HG03159 (cell line): ENCODE results near the gene CDC16.
A peak's percentile ranks its signal among the peaks of the same experiment; 100 is the strongest.
"Not testable (repeated sequence)": the region's sequence is repeated elsewhere in the genome, so short reads cannot be mapped to it uniquely, and the experiment has no call there.

ENCODE experiments used
- ATAC-seq: cut with Tn5 transposase; IDR thresholded peaks from one replicate; pipeline ENCODE4 v1.9.1; 2021; ENCODE audit warnings: mild to moderate bottlenecking, moderate library complexity; ENCODE audit not compliant: unreplicated experiment

The CDC16 gene

GRCh38 chr13:114226699-114227323 is 7.9 kb upstream of the CDC16 start:
- peak; percentile 80 for ATAC-seq

DNA sequence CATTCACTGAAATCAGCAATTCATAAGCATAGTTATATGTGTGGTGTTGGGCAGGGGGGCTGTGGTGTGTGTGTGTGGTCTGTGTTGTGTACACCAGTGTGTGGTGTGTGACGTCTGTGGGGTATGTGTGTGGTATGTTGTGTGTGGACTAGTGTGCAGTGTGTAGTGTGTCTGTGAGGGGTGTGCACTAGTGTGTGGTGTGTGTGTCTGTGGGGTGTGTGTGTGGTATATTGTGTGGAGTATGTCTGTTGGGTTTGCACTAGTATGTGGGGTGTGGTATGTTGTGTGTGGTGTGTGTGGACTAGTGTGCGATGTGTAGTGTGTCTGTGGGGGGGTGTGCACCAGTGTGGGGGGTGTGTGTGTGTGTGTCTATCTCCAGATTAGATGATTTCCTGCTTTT is 7.2 kb upstream of the CDC16 start:
- no peak for ATAC-seq

DNA sequence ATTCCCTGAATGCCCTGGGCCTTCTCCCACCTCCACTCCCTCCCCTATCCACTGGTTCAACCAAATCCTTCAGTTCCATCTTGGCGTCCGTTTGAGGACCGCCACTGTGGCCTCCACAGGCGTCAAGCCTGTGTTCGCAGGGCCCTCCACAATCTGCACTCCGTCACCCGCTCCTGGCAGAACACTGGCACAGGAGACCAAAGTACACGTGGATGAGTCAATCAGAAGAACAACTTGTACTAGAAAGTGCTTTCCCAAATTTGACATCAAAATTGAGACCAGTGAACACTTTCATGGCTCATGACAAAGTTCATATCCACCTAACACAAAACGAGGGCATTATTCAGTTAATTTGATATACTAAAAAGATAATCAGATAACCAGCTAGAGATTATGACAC is 6.5 kb upstream of the CDC16 start:
- ATAC-seq: no peak

DNA sequence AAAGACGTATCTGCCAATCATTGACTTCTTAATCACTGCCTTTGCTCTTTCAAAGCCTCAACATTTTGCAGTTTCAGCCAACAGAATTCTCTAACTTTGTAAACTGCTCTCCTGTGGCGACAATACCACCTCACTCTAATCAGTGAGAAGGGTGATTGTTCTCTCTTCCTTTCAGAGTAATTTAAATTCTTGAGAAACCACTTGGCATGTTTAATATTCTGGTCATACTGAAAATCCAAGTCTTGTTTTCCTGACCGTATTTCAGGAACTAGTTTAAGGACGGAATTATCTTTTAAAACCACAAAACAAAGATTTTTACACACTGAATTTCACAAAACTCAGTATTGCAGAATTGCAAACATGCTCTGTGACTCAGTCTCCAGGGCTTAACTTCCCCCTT is 5.2 kb upstream of the CDC16 start:
- no peak for ATAC-seq

- ATAC-seq: no peak
Measured at GRCh38 chr13:114230117-114230516, 4.6 kb upstream of the CDC16 start.

GRCh38 chr13:114230575-114230974 is 4.1 kb upstream of the CDC16 start:
- no peak for ATAC-seq

GRCh38 chr13:114231886-114232285 is 2.8 kb upstream of the CDC16 start:
- no peak for ATAC-seq

- ATAC-seq: no peak
Measured at GRCh38 chr13:114234266-114234644, 442 bp upstream of the CDC16 start.

DNA sequence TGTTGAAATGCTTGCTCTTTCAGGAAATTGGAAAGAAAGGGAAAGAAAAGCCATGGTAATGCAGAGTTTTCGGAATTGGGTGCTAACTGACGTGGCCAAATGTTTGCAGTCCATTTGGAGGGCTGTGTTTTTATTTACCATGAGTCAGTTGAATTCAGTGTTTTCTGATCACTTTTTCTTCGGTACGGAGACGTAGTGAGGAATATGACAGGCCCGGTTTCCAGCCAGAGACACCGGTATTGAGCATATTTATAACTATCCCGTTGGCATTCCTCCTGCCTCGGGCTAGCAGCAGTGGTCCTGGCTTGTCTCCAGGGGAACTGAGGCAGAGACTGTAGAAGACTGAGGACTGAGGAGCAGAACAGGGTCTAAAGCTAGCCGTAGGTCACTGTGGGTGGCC is 1.0 kb downstream of the CDC16 start:
- no peak for ATAC-seq

DNA sequence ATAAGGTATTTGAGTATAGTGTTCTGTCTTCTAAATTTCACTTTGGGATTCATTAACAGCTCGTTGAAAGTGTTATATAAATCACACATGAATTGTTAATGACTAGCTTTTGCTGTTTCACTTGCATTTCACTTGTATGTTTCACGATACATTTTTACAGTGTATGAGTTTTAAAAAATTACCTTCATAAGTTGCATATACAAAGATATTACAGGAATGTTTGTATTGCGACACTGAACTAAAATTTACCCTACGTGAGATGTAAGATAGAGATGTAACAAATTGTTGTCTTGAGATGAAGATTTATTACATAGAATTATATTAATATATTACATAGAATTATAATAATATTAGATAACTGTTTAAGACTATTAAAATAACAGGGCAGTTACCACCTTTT is 1.5 kb downstream of the CDC16 start:
- ATAC-seq: no peak

DNA sequence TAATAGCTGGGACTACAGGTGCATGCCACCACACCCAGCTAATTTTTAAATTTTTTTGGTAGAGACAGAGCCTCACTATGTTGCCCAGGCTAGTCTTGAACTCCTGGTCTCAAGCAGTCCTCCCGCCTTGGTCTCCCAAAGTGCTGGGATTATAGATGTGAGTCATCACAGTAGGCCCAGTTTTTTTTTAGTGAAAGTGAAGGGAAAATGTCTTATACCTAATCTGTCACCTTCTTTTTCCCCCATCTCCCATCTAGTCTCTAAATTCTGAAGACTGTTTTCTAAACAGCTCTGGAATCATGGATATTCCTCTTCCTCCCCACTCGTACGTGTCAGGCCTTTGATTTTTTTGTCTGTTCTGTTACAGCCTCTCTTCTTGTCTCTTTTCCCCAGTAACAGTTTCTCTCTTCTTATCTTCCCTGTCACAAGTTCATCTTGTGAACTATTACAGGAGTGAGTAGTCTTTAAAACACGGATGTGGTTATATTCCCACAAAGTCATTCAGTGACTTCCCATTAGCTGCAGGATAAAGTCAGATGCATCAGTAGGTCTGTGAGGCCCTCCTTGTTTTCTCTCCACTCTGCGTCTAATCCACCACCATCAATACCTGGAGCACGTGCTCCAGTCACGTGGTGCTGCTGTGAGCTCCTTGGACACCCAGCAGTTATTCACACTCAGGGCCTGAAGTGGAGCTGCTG is 2.9 kb downstream of the CDC16 start:
- ATAC-seq: no peak

GRCh38 chr13:114241918-114242317 is 7.2 kb downstream of the CDC16 start:
- no peak for ATAC-seq

DNA sequence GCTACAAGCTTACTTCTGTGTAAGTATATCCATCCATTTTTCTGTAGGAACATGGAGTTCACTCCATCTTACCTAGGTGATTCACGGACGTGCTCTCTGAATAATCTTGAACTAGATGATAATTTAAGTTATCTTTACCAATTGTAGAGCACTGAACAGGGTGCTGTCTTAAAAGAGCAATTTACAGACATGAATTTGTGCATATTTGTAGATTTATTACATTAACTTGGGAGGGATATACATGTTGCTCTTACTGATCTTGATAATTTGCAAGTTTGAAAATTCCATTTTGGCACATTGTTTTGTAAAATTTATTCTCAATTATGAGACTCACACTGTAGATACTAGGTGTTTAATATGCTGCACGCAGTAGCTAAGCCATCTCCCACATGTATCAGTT is 9.3 kb downstream of the CDC16 start:
- no peak for ATAC-seq

- no peak for ATAC-seq
Measured at GRCh38 chr13:114244637-114245036, 9.9 kb downstream of the CDC16 start.

DNA sequence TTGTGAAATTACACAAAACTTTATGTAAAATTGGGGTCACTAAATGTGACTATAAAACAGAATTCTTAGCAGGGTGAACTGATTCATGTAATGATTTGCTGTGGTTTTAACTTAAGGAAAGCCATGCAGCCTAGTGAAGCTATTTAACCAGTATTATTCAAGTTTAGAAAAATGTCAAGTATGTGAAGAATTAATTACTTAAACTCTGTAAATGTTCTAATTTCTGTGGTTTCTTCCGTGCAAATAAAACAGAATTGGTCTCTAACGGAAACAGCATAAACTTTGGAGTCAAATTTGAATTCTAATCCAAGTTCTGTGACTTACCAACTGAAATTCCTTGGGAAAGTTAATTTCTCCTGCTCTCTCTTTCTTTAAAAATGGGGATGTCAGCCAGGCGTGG is 13.3 kb downstream of the CDC16 start:
- ATAC-seq: no peak

- ATAC-seq: no peak
Measured at GRCh38 chr13:114249077-114249476, 14.4 kb downstream of the CDC16 start.

- not testable (repeated sequence) for ATAC-seq
Measured at GRCh38 chr13:114251639-114252440, 17.1 kb downstream of the CDC16 start.

DNA sequence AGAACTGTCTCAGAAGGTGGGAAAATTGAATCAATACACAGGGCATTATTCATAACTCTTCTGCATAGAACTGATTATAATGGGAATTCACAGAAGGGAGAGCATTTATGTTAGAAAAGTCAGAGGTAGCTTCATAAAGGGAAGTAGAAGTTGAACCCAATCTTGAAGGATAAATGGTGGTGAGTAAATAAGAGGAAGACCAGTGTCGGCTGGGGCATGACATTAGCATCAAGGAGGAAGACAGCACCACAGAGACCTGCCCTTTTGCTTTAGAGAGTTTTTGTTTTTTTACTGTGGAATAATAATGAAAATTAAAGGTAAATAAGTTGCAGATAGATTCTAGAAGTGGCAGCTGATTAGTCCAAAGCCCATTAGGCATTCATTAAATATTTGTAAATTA is 21.9 kb downstream of the CDC16 start:
- ATAC-seq: no peak

GRCh38 chr13:114257014-114257413 is 22.3 kb downstream of the CDC16 start:
- ATAC-seq: no peak

GRCh38 chr13:114258589-114258988 is 23.9 kb downstream of the CDC16 start:
- ATAC-seq: no peak

- ATAC-seq: no peak
Measured at GRCh38 chr13:114259374-114259773, 24.7 kb downstream of the CDC16 start.

DNA sequence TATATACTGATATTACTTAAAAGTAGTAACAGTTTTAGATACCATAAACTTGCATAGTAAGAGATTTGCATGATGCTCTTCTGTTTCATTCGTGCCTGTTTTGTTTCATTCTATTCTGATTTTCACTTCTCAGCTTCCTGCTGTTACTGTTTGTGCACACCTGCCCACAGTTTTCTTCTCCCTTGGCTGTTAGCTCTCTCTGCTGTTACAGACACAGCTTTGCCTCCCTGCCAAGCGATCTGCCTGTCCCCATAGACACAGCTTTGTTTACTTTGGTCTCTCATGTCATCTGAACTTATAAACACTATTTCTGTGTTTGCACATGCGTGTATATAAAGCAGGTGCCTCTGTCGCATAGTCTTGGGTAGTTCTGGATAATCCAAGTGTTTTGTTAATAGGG is 25.3 kb downstream of the CDC16 start:
- peak; percentile 44 for ATAC-seq
